GM18909 (cell line): ENCODE measurements around the gene TCEA2.

ENCODE experiments used
- ATAC-seq: cut with Tn5 transposase; IDR thresholded peaks from one replicate; pipeline ENCODE4 v1.9.1; 2021; ENCODE audit warnings: mild to moderate bottlenecking; ENCODE audit not compliant: unreplicated experiment, poor library complexity

The TCEA2 gene

GRCh38 chr20:64047968-64048401 is 15.0 kb upstream of the TCEA2 start:
- ATAC-seq, result no peak

GRCh38 chr20:64048402-64049044 is 14.5 kb upstream of the TCEA2 start:
- ATAC-seq, result no peak

GRCh38 chr20:64049060-64049877 is 13.7 kb upstream of the TCEA2 start, which contains the start of gene SOX18:
TSS of gene SOX18 (minus strand) at chr20:64049639. CDS start at chr20:64049516, 123 bp downstream.
- no peak for ATAC-seq

- ATAC-seq, result no peak
Measured at GRCh38 chr20:64049878-64050260, 13.1 kb upstream of the TCEA2 start.

GRCh38 chr20:64050261-64051032 is 12.6 kb upstream of the TCEA2 start:
- ATAC-seq, result no peak

- no peak for ATAC-seq
Measured at GRCh38 chr20:64051033-64051452, 12.0 kb upstream of the TCEA2 start.

GRCh38 chr20:64051561-64052325 is 11.3 kb upstream of the TCEA2 start:
- ATAC-seq, result no peak

GRCh38 chr20:64052326-64052722 is 10.7 kb upstream of the TCEA2 start:
- ATAC-seq, result no peak

- ATAC-seq, result no peak
Measured at GRCh38 chr20:64052987-64053840, 9.8 kb upstream of the TCEA2 start.

GRCh38 chr20:64053841-64054661 is 8.9 kb upstream of the TCEA2 start:
- ATAC-seq, result no peak

GRCh38 chr20:64055396-64055892 is 7.6 kb upstream of the TCEA2 start:
- ATAC-seq, result no peak

- ATAC-seq, result no peak
Measured at GRCh38 chr20:64055893-64056638, 6.9 kb upstream of the TCEA2 start.

- no peak for ATAC-seq
Measured at GRCh38 chr20:64056639-64056888, 6.4 kb upstream of the TCEA2 start.

- no peak for ATAC-seq
Measured at GRCh38 chr20:64056889-64057627, 5.9 kb upstream of the TCEA2 start.

- ATAC-seq, result no peak
Measured at GRCh38 chr20:64057628-64058498, 5.1 kb upstream of the TCEA2 start.

GRCh38 chr20:64058536-64058935 is 4.5 kb upstream of the TCEA2 start:
- no peak for ATAC-seq
